DMS114 treated with DMSO at 0.1 percent for 48 hours (cell line): Measurements from ENCODE around the gene USB1.
"Not testable (repeated sequence)": the region's sequence is repeated elsewhere in the genome, so short reads cannot be mapped to it uniquely, and the experiment has no call there.

Experiments
- DNase-seq: peaks from one replicate; lab custom pipeline; 2025; ENCODE audit not compliant: unreplicated experiment; lab: John Stamatoyannopoulos, UW

Gene USB1

GRCh38 chr16:57969451-57970123 is 31.6 kb upstream of the USB1 start:
- no peak for DNase-seq

GRCh38 chr16:57970319-57970718 is 30.9 kb upstream of the USB1 start:
- no peak for DNase-seq

GRCh38 chr16:57970970-57971369 is 30.2 kb upstream of the USB1 start, which contains the start of gene CNGB1:
Gene CNGB1 (minus strand): TSS chr16:57971128. CDS start chr16:57967286, 3,842 bp downstream.
- no peak for DNase-seq

- DNase-seq = no peak
Observed at GRCh38 chr16:57971848-57972247, 29.4 kb upstream of the USB1 start.

GRCh38 chr16:57972306-57972705 is 28.9 kb upstream of the USB1 start:
- DNase-seq = no peak

- no peak for DNase-seq
Observed at GRCh38 chr16:57976331-57976796, 24.8 kb upstream of the USB1 start.

GRCh38 chr16:57977418-57978069 is 23.7 kb upstream of the USB1 start:
- DNase-seq = no peak

- DNase-seq = not testable (repeated sequence)
Observed at GRCh38 chr16:57978070-57978465, 23.1 kb upstream of the USB1 start.

- no peak for DNase-seq
Observed at GRCh38 chr16:57979006-57979585, 22.1 kb upstream of the USB1 start.

- no peak for DNase-seq
Observed at GRCh38 chr16:57981636-57982035, 19.6 kb upstream of the USB1 start.

GRCh38 chr16:57982385-57982784 is 18.8 kb upstream of the USB1 start:
- DNase-seq = no peak

GRCh38 chr16:57984443-57985203 is 16.6 kb upstream of the USB1 start:
- DNase-seq = peak; percentile 84

- DNase-seq = no peak
Observed at GRCh38 chr16:57985204-57986181, 15.7 kb upstream of the USB1 start.

- DNase-seq = no peak
Observed at GRCh38 chr16:57986196-57986595, 15.0 kb upstream of the USB1 start.

- no peak for DNase-seq
Observed at GRCh38 chr16:57987441-57988177, 13.6 kb upstream of the USB1 start.

- DNase-seq = no peak
Observed at GRCh38 chr16:57988929-57989328, 12.3 kb upstream of the USB1 start.

- DNase-seq = no peak
Observed at GRCh38 chr16:57991551-57992059, 9.6 kb upstream of the USB1 start.

- DNase-seq = no peak
Observed at GRCh38 chr16:57992084-57992483, 9.1 kb upstream of the USB1 start.

- DNase-seq = no peak
Observed at GRCh38 chr16:57993438-57993837, 7.8 kb upstream of the USB1 start.
